AG09309 (cell line): ENCODE results near the gene ENTR1.

Source experiments
- DNase-seq: peaks from one replicate; pipeline ENCODE4 v3.0.0-alpha.2; 2010; ENCODE audit warnings: low read depth
- H3K4me3 ChIP-seq: 2 replicates; pipeline ENCODE4 v1.5.1; 2011; ENCODE audit warnings: mild to moderate bottlenecking, low read depth, low read length, moderate library complexity; ENCODE audit not compliant: control insufficient read depth
- TF ChIP-seq, protein P1 (sequence below): IDR thresholded peaks from 2 replicates; pipeline ENCODE4 v1.5.1; 2011; ENCODE audit warnings: mild to moderate bottlenecking, low read depth, low read length, inconsistent platforms; ENCODE audit not compliant: insufficient read depth, control insufficient read depth; ENCODE audit errors: missing control alignments

Gene ENTR1

DNA sequence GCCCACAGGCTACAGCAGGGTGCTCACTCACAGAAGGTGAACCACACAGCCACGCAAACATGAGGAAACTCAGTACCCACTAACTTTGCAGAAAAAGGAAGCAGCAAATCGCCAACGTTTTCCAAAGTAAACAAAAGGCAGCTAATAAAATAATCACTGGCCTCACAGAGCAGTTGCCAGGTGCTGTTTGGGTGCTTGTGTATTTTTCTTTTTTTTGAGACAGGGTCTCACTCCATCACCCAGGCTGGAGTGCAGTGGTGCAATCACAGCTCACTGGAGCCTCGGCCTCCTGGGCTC, 14.2 kb downstream of the ENTR1 start:
- TF ChIP-seq, protein P1, sequence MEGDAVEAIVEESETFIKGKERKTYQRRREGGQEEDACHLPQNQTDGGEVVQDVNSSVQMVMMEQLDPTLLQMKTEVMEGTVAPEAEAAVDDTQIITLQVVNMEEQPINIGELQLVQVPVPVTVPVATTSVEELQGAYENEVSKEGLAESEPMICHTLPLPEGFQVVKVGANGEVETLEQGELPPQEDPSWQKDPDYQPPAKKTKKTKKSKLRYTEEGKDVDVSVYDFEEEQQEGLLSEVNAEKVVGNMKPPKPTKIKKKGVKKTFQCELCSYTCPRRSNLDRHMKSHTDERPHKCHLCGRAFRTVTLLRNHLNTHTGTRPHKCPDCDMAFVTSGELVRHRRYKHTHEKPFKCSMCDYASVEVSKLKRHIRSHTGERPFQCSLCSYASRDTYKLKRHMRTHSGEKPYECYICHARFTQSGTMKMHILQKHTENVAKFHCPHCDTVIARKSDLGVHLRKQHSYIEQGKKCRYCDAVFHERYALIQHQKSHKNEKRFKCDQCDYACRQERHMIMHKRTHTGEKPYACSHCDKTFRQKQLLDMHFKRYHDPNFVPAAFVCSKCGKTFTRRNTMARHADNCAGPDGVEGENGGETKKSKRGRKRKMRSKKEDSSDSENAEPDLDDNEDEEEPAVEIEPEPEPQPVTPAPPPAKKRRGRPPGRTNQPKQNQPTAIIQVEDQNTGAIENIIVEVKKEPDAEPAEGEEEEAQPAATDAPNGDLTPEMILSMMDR: no peak
- no peak overlapping the region for H3K4me3 ChIP-seq
- no peak for DNase-seq

DNA sequence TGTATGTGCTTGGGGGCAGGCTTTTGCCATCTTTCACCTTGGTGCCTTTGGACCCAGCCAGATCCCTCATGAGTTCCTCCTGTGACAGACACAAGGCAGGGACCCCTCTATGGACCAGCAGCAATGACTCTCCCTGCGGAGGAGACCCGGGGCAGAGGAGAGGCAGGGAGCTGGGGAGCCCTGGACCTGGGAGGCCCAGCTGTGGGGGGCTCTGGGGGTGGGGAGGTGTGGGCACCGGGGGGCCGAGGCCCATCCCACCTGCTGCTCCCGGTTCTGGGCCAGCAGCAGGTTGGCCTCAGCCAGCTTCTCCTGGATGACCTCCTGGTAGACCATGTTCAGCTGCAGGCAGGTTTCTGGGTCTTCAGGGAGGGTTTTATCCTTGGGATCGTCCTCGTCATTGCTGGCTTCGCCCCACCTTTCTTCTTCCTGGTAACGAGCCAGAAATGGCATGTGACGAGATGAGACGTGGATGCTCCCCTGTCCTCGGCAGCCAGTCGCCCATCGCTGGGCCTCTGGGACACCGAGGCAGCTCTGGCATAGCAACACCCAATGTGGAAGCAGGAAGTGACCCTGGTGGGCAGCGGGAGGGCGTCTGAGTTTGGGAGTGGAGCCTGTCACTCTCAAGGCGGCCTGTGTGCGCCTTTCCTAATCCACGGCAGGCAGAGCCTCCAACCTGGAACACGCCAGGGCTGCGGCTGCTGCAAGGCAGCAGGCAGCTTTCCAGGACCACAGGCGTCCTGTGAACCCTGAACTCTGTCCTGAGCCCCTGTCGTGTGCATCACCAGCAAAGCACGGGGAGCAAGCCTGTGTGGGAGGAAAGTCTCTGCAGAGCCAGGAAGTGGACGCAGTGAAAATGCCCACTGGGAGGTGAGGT, 14.8 kb downstream of the ENTR1 start:
- TF ChIP-seq, protein P1: no peak
- no peak overlapping the region for H3K4me3 ChIP-seq
- DNase-seq: no peak

DNA sequence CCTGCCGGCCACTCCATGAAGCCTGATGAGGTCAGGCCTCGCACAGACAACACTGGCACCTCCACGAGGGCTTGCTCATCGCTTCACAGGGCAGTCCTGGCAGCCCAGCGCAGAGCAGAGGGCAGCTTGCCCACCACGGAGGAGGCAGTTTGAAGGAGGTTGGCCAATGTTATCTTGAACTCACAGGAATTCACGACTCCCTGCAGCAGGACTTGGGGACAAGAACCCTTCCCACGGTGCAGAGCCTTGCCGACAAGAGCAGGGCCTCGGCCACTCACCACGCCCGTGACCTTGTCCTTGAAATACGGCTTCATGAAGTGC, 15.4 kb downstream of the ENTR1 start:
- DNase-seq: no peak
- TF ChIP-seq, protein P1: no peak
- H3K4me3 ChIP-seq: no peak overlapping the region

DNA sequence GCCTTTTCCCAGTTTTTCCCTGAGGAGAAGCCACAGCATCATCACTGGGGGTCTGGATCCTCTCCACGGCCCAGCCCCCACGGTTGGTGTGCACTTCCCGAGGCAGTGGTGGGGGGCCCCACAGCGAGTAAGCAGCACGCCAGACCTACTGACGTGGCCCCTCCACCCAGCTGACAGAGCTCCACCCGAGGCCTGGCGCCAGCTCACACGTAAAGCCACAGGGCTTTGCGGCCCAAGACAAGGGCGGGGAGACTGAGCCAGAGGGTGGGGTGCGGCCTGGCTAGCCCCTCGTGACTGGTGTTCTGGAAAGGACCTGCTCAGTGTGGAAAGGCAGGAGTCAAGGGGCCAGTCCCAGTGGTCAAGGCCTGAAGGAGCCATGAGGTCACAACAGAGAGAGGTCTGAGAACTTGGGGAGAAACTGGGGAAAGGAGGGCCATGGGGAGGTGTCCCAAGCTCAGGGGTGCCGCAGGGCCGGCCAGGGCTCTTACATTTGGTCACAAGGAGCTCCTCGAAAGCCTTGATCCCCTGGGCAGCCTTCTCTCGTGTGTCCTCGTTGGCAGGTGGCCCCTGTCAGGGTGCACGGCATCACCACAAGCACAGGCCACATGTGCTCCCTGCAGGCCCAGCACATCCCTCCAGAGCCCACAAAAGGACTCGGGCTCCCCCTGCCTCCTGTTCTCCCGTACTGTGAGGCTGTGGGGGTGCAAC, 15.9 kb downstream of the ENTR1 start:
- no peak for DNase-seq
- TF ChIP-seq, protein P1: no peak
- H3K4me3 ChIP-seq: no peak overlapping the region

DNA sequence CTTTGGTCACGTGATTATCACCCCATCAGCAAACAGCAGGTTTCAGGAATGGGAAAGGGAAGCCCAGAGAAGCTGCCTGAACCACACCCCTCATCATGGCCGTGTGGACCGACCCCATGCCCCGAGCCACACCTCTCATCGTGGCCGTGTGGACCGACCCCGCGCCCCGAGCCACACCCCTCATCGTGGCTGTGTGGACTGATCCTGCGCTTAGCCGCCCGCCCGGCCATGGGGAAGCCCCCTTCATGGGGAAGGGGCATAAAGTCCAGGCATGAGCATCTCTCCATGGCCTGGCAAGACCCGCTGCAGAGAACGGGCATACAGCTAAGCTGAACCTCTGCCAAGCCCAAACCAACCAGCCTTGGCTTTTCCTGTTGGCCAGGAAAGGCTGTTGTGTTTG, 16.9 kb downstream of the ENTR1 start:
- H3K4me3 ChIP-seq: no peak overlapping the region
- TF ChIP-seq, protein P1: no peak
- DNase-seq: no peak

DNA sequence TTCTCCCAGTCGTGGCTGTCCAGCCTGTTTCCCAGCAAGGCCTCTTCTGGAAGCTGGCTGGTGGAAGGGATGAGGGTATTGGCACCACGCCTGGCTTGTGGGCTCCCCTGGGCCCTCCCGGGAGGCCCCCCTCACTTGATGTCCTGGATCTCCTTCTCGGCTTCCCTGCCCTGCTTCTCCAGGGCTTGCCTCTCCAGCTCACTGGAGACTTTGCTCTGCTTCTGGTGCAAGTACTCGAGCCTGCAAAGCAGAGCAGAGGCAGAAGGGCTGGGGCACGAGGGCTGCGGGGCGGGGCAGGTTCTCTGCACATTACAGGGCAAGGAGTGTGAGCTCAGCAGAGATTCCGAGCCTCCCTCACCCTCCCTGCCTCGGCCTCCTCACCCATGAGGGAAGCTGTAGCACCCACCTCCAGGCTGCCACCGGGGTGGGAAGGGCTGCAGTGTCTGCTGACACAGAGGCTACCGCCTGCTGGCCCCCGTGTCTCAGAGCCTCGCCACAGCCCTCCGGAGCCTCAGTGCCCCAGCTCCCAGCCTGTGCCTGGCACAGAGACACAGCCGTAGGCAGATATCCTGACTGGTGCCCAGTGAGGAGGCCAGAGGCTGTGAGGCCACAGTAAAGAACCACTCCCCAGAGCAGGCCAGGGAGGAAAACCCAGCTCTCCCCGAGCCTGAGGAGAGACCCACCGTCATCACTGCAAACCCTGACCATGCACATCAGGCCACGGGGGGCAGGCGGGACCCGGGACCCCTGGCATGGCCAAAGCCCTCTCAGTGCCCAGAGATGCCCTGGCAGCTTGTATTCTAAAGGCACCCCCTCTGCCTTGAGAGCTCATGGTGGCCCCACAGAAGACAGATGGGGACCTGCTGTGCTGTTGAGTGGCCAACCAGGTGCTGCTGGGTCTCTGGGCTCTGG, 17.6 kb downstream of the ENTR1 start:
- TF ChIP-seq, protein P1: no peak
- DNase-seq: no peak
- H3K4me3 ChIP-seq: no peak overlapping the region
